Muscle of leg (tissue), 11 donors: ENCODE results near the gene KCNJ15. TPM values are rescaled to one million over a fixed set of nuclear protein-coding genes. Genes with fewer than 3 reads are reported as not detected.

Experiments
- DNase-seq: peaks from one replicate; pipeline ENCODE4 v3.0.0; 2013
- H3K27ac ChIP-seq: one replicate; pipeline ENCODE4 v1.5.1; 2013; ENCODE audit warnings: mild to moderate bottlenecking, low read length, control low read depth
- H3K27me3 ChIP-seq: one replicate; pipeline ENCODE4 v1.6.1; 2013; ENCODE audit warnings: low read length; ENCODE audit not compliant: control insufficient read depth, insufficient read depth
- H3K36me3 ChIP-seq: one replicate; pipeline ENCODE4 v1.6.1; 2013; ENCODE audit warnings: low read length; ENCODE audit not compliant: control insufficient read depth, insufficient read depth
- H3K4me1 ChIP-seq: one replicate; pipeline ENCODE4 v1.6.1; 2013; ENCODE audit warnings: low read length; ENCODE audit not compliant: control insufficient read depth, insufficient read depth
- H3K4me3 ChIP-seq: one replicate; pipeline ENCODE4 v1.5.1; 2013; ENCODE audit warnings: low read length, control low read depth
- H3K9me3 ChIP-seq: replicated peaks from 2 replicates; pipeline ENCODE4 v1.6.1; 2013; ENCODE audit warnings: low read depth, low read length; ENCODE audit not compliant: control insufficient read depth
- WGBS: methylation state at CpG from one replicate; pipeline ENCODE4 v1.1.5; 2013; ENCODE audit warnings: missing lambda C conversion rate; ENCODE audit not compliant: insufficient coverage; 5-methylcytosine and 5-hydroxymethylcytosine counted together
- polyA plus RNA-seq, 8 donors: library from polyadenylated mRNA; unstranded; fragments of 120-200 nt; gene quantifications; one replicate each; pipeline versions ENCODE4 v1.2.1 to v1.2.3, GENCODE V29; 2013; ENCODE audit warnings: inconsistent platforms in 1 of 8, low replicate concordance in 1 of 8; ENCODE audit not compliant: insufficient read length in 8 of 8, insufficient read depth in 1 of 8
- total RNA-seq: library from RNA; stranded (reverse); fragments of 120-200 nt; gene quantifications from one replicate; pipeline ENCODE4 v1.2.4, GENCODE V29; 2013

The KCNJ15 gene
- total and polyA plus RNA-seq, 9 donors = 0.24 to 2.3 (median 0.39) TPM

DNA sequence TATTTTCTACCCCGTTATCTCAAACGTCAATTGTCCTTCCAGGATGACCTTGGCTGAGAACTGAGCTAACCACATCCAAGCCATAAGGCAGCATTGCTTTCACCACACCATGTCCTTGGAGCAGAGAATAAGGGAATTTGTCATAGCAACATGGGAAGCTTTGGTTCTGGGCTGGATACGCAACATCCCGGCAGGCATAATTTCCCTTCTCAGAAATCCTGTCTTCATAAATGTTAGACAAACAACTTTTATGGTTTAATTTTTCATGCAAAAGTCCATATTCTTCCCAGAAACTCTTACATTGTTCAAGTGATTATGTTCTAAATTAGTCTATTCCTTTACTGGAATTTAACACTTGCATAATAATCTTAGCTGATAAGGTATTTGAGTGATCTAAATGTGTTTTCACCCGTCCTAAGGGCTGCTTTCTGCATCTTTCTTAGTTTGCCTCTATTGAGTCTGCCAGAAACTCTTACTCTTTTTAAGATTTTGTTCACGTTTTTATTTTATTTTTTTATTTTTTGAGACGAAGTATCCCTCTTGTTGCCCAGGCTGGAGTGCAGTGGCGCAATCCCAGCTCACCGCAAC is 51.8 kb downstream of the KCNJ15 start:
- Histone ChIP-seq H3K36me3 (no peaks in the 10 kb centered on the region), H3K27me3 (no peaks in the 10 kb centered on the region), H3K27ac (no peak overlapping the region), H3K4me1 (no peaks in the 10 kb centered on the region), H3K9me3 (no peaks in the 10 kb centered on the region), H3K4me3 (no peak overlapping the region)
- 87% methylated on average over 4 of the region's 9 CpGs for WGBS
- no peak for DNase-seq

DNA sequence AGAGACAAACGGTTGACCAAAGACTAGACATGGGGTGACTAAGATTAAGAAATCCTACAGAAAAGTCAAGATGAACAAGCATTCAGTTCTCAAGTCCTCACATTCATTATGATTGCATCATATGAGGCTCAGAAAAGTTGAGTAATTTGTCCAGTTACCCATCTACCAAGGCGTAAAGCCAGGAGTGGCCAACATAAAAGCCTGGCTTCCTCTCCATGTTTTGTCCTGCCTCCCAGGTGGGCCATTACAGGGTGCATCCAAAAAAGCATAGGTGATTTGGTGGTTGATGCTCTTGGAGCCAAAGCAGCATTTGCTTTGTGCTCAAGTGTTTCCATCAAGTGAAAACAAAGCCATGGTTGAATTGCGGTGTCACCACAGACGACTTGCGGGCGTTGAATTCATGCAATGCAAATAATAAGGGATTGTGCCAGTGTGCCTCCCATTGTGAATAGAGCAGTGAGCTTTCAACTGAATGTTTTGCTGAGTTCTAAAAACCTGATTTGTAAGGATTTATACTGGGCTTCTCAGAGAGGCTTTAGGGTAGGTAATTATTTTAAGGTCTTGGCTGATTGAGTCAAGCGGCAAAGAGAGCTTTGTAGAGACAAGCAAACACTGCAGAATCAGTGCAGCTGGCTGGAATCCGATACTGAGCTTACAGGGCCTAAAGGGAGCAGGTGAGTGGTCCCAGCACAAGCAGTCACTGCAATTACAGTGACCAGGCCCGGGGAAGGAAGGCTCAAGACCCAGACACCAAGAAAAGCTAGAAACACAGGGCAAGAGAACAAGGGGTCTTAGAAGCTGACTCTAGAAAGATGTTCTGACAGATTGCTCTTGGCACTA is 54.1 kb downstream of the KCNJ15 start:
- DNase-seq = no peak
- Histone ChIP-seq H3K27me3 (no peaks in the 10 kb centered on the region), H3K27ac (no peak overlapping the region), H3K9me3 (no peaks in the 10 kb centered on the region), H3K4me3 (no peak overlapping the region), H3K36me3 (no peaks in the 10 kb centered on the region), H3K4me1 (peaks cover 3% of the 10 kb centered on the region)
- whole genome bisulfite sequencing = 67% methylated on average over 8 of the region's 9 CpGs

DNA sequence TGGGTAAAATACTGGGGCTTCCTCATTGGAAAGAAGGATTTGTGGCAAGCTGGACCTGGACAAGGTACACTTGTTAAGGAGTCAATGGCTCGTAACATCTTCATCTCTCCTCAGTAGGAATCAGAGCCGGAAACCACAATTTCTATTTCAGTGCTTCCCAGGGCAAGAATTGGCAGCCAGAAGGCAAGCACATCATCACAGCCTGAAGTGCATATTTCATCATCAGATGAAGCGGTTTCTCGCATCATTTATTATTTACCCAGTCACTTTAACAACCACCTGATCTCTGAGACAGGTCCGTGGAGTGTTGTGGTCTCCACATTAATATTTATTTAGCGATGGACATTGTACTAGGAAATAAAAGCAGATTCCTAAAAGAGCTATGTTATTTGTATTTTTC is 55.0 kb downstream of the KCNJ15 start:
- H3K36me3 ChIP-seq = no peaks in the 10 kb centered on the region
- H3K27me3 ChIP-seq = no peaks in the 10 kb centered on the region
- H3K4me3 ChIP-seq = no peak overlapping the region
- H3K9me3 ChIP-seq = no peaks in the 10 kb centered on the region
- 83% methylated on average over 2 of the region's 6 CpGs for WGBS
- H3K4me1 ChIP-seq = peaks cover 3% of the 10 kb centered on the region
- no peak for DNase-seq
- no peak overlapping the region for H3K27ac ChIP-seq

DNA sequence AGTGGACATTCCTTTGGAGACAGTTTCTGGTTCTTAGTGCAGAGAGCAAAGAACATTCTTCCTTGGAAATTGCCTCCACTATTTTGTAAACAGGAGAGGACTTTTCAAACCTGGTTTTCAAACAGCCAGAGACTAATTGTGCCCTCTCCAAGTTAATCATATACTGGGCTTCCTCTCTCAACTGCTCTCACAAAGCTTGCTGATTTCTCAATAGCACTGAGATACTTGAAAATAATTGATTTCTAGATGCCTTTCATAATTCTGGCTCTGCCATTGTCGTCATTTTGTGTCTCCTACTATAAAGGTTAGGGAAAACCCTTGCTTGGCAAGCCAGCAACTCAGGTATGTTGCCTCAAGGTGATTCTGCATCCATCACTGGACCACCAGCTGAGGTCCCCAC is 56.0 kb downstream of the KCNJ15 start:
- Histone ChIP-seq H3K4me3 (no peak overlapping the region), H3K36me3 (no peaks in the 10 kb centered on the region), H3K27ac (no peak overlapping the region), H3K9me3 (no peaks in the 10 kb centered on the region), H3K4me1 (peaks cover 3% of the 10 kb centered on the region), H3K27me3 (no peaks in the 10 kb centered on the region)
- no peak for DNase-seq
- WGBS = 92% methylated on average over 1 of the region's 1 CpG

DNA sequence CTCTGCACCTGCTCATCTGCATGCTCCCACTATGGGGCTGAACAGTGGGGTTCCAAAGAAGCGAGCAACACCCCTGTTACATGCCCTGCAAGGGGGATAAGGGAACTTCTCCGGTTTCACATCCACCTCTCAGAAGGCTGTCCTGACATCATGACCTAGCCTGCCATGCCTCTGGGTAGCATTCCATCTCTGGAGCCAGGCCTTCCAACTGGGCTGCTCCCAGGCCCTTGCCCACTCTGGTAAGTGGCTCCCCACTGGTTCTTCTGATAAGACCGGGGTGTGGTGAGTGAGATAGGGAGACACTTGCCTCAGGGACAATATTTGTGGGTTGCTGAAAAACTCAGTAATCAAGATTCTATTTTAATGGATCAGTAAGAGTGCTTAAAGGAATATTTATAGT is 57.8 kb downstream of the KCNJ15 start:
- Histone ChIP-seq H3K27ac (no peak overlapping the region), H3K9me3 (no peaks in the 10 kb centered on the region), H3K4me3 (no peak overlapping the region), H3K36me3 (no peaks in the 10 kb centered on the region), H3K4me1 (peaks cover 3% of the 10 kb centered on the region), H3K27me3 (no peaks in the 10 kb centered on the region)
- WGBS = no CpG with 5 or more reads among the region's 3 CpGs
- DNase-seq = no peak

DNA sequence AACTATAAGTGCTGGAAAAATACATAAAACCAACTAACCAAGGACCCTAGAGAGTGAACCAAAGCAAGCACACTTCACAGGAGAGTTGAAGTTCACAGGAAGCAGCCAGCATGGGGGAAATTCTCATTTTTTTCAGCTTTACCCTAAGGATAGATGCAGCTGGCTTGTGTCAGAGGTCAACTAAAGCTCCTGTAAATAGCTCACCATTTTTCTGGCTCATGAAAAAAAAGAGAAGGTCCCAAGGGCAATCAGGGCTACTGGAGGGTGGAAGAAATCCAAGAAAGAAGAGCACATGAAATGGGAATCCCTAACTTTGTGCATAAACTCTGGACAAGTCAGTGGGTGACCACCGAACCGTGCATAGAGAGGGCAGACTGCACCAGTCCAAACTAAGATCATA is 58.3 kb downstream of the KCNJ15 start:
- H3K27me3 ChIP-seq = no peaks in the 10 kb centered on the region
- H3K27ac ChIP-seq = no peak overlapping the region
- peaks cover 3% of the 10 kb centered on the region for H3K4me1 ChIP-seq
- no peaks in the 10 kb centered on the region for H3K36me3 ChIP-seq
- H3K9me3 ChIP-seq = no peaks in the 10 kb centered on the region
- H3K4me3 ChIP-seq = no peak overlapping the region
- DNase-seq = peak; percentile 56
- no CpG with 5 or more reads among the region's 2 CpGs for WGBS

DNA sequence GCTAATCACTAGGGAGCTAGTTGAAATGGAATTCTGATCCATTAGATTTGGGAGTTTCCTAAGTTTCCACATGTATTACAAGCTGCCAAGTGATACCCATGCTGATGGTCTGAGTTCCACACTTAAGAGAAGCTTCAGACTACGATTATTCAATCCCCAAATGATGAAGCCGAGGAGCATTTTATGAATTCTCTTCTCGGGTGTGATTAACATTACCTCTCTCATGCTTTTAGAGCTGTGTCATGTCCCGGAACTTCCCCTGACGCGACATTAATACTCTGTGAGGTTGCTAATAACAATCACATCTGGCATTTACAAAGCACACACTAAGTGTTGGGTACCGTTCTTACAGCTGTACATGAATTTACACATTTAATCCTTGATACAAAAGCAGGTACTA is 63.0 kb downstream of the KCNJ15 start:
- Histone ChIP-seq H3K27me3 (no peaks in the 10 kb centered on the region), H3K4me3 (no peak overlapping the region), H3K27ac (no peak overlapping the region), H3K9me3 (no peaks in the 10 kb centered on the region), H3K36me3 (no peaks in the 10 kb centered on the region), H3K4me1 (peaks cover 16% of the 10 kb centered on the region)
- 30% methylated on average over 6 of the region's 7 CpGs for WGBS
- DNase-seq = no peak

DNA sequence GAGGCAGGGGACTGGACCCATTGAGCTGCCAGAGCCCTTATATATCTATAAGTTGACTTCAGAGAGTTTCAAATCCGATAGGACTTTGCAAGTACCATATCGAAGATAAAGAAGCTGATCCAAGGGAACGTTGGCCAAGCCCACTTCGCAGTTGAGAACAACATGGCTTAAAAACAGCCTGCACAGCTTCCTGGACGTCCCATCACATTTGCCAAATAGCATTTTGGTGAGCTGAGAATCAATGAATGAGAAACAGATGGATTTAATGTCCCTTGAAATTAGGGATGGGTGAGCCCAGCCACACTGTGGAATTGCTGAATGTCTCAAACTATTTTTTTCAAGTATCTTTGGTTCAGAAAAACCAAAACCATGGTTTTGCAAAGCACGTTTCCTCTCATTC is 64.8 kb downstream of the KCNJ15 start:
- H3K27me3 ChIP-seq = no peaks in the 10 kb centered on the region
- H3K9me3 ChIP-seq = no peaks in the 10 kb centered on the region
- 54% methylated on average over 5 of the region's 6 CpGs for WGBS
- no peak overlapping the region for H3K4me3 ChIP-seq
- H3K36me3 ChIP-seq = no peaks in the 10 kb centered on the region
- peaks cover 27% of the 10 kb centered on the region for H3K4me1 ChIP-seq
- DNase-seq = peak; percentile 31
- no peak overlapping the region for H3K27ac ChIP-seq

DNA sequence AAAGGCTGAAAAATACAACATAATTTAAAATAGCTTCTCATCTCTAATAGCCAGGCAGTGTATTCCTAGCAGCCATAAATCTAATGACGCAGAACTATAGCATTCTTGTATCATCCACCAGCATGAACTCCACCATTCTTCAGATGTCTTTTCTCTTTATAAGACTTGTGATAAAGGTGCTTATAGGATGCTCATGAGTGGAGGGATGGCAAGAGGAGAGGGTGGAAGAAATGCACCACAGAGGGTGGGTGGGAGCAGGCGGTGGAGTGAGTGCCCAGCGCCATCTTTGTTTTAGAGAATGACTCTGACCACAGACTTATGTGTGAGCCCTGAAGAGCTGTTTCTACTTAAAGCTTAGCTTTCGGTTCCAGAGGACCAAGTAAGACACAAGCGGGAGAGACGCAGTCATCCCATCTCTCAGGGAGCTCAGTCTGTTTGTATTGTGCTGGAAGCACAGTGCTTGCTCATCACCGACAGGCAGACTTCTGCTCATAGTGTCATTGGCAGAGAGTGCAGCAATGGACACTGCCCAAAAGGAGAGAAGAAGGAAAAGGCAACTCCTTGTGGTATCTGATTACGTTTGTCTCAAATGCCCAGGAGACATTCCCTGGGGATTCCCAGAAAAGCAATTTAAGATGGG is 65.6 kb downstream of the KCNJ15 start:
- WGBS = 73% methylated on average over 5 of the region's 8 CpGs
- H3K36me3 ChIP-seq = no peaks in the 10 kb centered on the region
- no peak overlapping the region for H3K4me3 ChIP-seq
- H3K27ac ChIP-seq = no peak overlapping the region
- H3K27me3 ChIP-seq = no peaks in the 10 kb centered on the region
- H3K9me3 ChIP-seq = no peaks in the 10 kb centered on the region
- H3K4me1 ChIP-seq = peaks cover 34% of the 10 kb centered on the region
- peak; percentile 36 for DNase-seq

DNA sequence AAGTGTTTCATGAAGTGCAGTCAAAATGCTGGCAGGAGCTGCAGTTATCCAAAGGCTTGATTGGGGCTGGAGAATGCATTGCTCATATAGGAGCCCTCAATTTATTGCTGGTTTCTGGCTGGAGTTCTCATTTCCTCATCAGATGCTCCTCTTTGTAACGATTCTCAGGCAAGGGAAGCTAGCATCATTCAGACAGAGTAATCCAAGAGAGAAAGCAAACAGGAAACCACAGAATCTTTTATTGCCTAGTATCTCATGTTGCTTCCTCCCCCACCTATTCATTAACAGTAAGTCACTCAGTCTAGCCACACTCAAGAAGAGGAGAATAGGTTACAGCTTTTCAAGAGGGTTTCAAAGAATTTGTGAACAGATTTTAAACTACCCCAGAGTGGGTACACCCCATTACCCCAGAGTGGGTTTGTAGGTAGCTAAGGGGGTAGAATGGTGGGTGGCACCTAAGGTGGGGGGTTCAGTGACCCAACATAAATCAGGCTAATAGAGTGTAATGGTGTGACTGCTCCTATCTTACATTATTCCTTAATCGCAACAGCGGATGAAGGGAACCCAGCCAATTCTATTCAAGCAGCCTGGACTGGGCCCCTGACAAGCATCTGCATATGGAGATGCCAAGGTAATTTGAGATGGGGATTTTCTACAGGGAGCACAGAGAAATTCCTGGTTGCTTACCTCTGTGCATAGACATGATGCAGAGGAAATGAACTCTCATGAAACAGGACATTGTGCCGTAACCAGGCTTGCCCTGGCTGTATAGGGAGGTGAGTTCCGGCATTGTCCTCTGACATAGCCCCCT is 67.1 kb downstream of the KCNJ15 start:
- Histone ChIP-seq H3K9me3 (no peaks in the 10 kb centered on the region), H3K4me3 (no peak overlapping the region), H3K4me1 (peaks cover 38% of the 10 kb centered on the region), H3K27me3 (no peaks in the 10 kb centered on the region), H3K27ac (peak overlapping the region; percentile 56), H3K36me3 (no peaks in the 10 kb centered on the region)
- peak; percentile 85 for DNase-seq
- 0% methylated on average over 1 of the region's 5 CpGs for WGBS
